ENCODE results near the gene DENND1B.
"Not testable (repeated sequence)": the region's sequence is repeated elsewhere in the genome, so short reads cannot be mapped to it uniquely, and the experiment has no call there.

DENND1B gene

GRCh38 chr1:197745911-197746310 lies 29.4 kb downstream of the DENND1B start:
- no peak for DNase-seq (ENCODE audit: low read depth in 2 of 2)

GRCh38 chr1:197744979-197745378 lies 30.3 kb downstream of the DENND1B start:
- no peak for DNase-seq (ENCODE audit: low read depth in 2 of 2)

GRCh38 chr1:197743578-197743977 lies 31.7 kb downstream of the DENND1B start:
- no peak for DNase-seq (ENCODE audit: low read depth in 2 of 2)

GRCh38 chr1:197740992-197741391 lies 34.3 kb downstream of the DENND1B start:
- DNase-seq (ENCODE audit: low read depth in 2 of 2): no peak

GRCh38 chr1:197738927-197739326 lies 36.4 kb downstream of the DENND1B start:
- DNase-seq (ENCODE audit: low read depth in 2 of 2): no peak

GRCh38 chr1:197737916-197738315 lies 37.4 kb downstream of the DENND1B start:
- no peak for DNase-seq (ENCODE audit: low read depth in 2 of 2)

- DNase-seq (ENCODE audit: low read depth in 2 of 2): no peak
These were observed 38.6 kb downstream of the DENND1B start for GRCh38 chr1:197736685-197737084.

GRCh38 chr1:197735461-197735860 lies 39.8 kb downstream of the DENND1B start:
- no peak for DNase-seq (ENCODE audit: low read depth in 2 of 2)

- DNase-seq (ENCODE audit: low read depth in 2 of 2): no peak
These were observed 42.0 kb downstream of the DENND1B start for GRCh38 chr1:197733324-197733723.

GRCh38 chr1:197732187-197732586 lies 43.1 kb downstream of the DENND1B start:
- DNase-seq (ENCODE audit: low read depth in 2 of 2): no peak

GRCh38 chr1:197731449-197731848 lies 43.8 kb downstream of the DENND1B start:
- no peak for DNase-seq (ENCODE audit: low read depth in 2 of 2)

- DNase-seq (ENCODE audit: low read depth in 2 of 2): no peak
These were observed 49.3 kb downstream of the DENND1B start for GRCh38 chr1:197725976-197726375.

GRCh38 chr1:197725044-197725443 lies 50.2 kb downstream of the DENND1B start:
- DNase-seq (ENCODE audit: low read depth in 2 of 2): no peak

- DNase-seq (ENCODE audit: low read depth in 2 of 2): no peak
These were observed 59.5 kb downstream of the DENND1B start for GRCh38 chr1:197715806-197716205.

- DNase-seq (ENCODE audit: low read depth in 2 of 2): no peak
These were observed 68.7 kb downstream of the DENND1B start for GRCh38 chr1:197706601-197707000.

- DNase-seq (ENCODE audit: low read depth in 2 of 2): no peak
These were observed 69.3 kb downstream of the DENND1B start for GRCh38 chr1:197705941-197706340.

- DNase-seq (ENCODE audit: low read depth in 2 of 2): not testable (repeated sequence)
These were observed 74.6 kb downstream of the DENND1B start for GRCh38 chr1:197700688-197701087.

GRCh38 chr1:197696372-197696771 lies 78.9 kb downstream of the DENND1B start:
- DNase-seq (ENCODE audit: low read depth in 2 of 2): no peak

GRCh38 chr1:197695961-197696360 lies 79.3 kb downstream of the DENND1B start:
- no peak for DNase-seq (ENCODE audit: low read depth in 2 of 2)

GRCh38 chr1:197692965-197693364 lies 82.3 kb downstream of the DENND1B start:
- DNase-seq (ENCODE audit: low read depth in 2 of 2): no peak

GRCh38 chr1:197691816-197692215 lies 83.5 kb downstream of the DENND1B start:
- no peak for DNase-seq (ENCODE audit: low read depth in 2 of 2)

GRCh38 chr1:197690074-197690473 lies 85.2 kb downstream of the DENND1B start:
- no peak for DNase-seq (ENCODE audit: low read depth in 2 of 2)

- DNase-seq (ENCODE audit: low read depth in 2 of 2): no peak
These were observed 87.0 kb downstream of the DENND1B start for GRCh38 chr1:197688233-197688632.

- DNase-seq (ENCODE audit: low read depth in 2 of 2): no peak
These were observed 88.5 kb downstream of the DENND1B start for GRCh38 chr1:197686702-197687355.
